GM12892 (cell line): ENCODE data around the gene APEH.

Experiments
- POLR2A ChIP-seq: IDR thresholded peaks from 2 replicates; pipeline ENCODE4 v1.6.1; 2011; ENCODE audit warnings: low read depth, low read length, control low read depth
- POLR2AphosphoS5 ChIP-seq: IDR thresholded peaks from 2 replicates; pipeline ENCODE4 v1.6.1; 2011; ENCODE audit warnings: low read depth, low read length, control low read depth
- TAF1 ChIP-seq: IDR thresholded peaks from 2 replicates; pipeline ENCODE4 v1.6.1; 2011; ENCODE audit warnings: low read depth, mild to moderate bottlenecking, control low read depth, low read length, borderline replicate concordance

GRCh38 chr3:49705390-49705960, 31.3 kb downstream of the APEH start:
- TF ChIP-seq POLR2A (no peak), TAF1 (no peak), POLR2AphosphoS5 (no peak)
